HG02642 (cell line): Measurements from ENCODE around the gene TLE2.
"Not testable (repeated sequence)": the region's sequence is repeated elsewhere in the genome, so short reads cannot be mapped to it uniquely, and the experiment has no call there.

ENCODE experiments used
- ATAC-seq: cut with Tn5 transposase; IDR thresholded peaks from one replicate; pipeline ENCODE4 v1.9.1; 2021; ENCODE audit warnings: mild to moderate bottlenecking; ENCODE audit not compliant: unreplicated experiment, poor library complexity

TLE2 gene

DNA sequence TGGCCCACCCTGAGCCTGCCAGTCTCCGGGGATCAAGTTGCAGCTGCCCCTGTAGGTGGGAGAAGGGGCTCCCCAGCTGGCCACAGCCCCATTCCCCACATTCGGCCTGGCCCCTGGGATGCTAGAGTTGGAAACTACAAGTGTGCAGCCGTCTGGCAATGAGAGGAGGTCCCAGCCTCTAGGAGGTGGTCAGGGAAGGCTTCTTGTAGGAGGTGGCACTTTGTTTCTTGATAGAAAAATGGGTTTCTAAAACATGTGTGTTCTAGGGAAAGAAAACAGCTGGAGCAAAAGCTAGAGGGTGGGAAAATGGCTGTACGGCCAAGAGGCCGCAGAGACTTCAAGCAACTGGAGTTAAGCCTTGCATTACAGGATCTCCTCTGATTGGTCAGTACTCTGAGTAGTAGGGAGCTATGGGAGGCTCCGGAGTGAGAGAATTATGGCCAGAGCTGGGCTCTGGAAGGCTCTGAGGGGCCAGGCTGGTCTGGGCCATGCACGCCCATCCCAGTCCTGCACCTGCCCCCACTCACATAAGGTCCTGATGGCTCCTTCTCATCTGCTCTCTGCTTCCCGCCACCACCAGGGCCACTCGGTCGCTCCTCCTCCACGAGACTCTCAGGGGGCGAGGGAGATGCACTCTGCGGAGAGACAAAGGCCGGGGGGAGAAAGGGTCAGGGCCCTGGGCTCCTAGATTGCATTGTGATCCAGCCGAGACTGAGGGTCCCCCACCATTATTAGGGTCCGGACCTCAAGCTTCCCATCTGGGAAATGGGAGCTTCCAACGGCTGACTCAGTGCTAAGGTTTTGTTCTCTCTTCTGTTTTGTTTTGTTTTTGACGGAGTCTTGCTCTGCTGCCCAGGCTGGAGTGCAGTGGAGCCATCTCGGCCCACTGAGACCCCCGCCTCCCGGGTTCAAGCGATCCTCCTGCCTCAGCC lies 13.7 kb downstream of the TLE2 start:
- ATAC-seq = no peak

DNA sequence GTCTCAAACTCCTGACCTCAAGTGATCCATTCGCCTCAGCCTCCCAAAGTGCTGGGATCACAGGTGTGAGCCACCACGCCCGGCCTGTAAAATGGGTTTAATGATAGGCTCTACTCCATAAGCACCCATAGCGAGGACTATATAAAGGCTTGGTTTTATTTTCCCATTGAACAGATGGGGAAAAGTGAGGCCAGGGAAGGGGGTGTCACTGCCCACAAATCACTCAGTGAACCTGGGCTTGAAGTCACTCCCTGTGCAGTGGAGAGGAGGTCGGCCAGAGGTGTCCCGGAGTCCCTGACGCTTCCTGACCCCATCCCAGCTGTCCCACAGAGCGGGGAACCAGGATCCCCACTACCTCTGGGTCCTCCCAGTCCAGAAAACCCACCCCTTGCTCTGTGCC lies 14.9 kb downstream of the TLE2 start:
- ATAC-seq = no peak

DNA sequence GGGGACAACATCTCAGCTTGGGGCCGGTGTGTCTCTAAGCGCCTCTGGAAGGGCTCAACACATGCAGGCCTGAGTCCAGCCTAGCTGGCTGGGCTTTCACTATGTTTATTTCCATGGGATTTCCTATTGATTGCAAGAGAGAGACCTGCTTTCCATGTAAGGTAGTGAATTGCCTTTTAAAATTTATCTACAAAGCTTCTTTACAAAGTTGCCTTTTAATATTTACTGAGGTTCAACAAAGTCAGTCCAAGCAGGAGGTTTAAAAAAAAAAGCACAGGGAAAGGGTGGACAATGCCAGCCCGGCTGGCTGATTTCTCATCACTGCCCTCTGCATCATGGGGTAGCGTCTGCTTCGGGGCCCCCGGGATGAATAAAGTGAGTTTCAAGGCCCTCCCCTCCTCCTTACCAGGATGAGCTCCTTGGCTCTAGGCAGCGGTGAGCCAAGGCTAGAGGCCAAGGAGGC lies 15.8 kb downstream of the TLE2 start:
- no peak for ATAC-seq

DNA sequence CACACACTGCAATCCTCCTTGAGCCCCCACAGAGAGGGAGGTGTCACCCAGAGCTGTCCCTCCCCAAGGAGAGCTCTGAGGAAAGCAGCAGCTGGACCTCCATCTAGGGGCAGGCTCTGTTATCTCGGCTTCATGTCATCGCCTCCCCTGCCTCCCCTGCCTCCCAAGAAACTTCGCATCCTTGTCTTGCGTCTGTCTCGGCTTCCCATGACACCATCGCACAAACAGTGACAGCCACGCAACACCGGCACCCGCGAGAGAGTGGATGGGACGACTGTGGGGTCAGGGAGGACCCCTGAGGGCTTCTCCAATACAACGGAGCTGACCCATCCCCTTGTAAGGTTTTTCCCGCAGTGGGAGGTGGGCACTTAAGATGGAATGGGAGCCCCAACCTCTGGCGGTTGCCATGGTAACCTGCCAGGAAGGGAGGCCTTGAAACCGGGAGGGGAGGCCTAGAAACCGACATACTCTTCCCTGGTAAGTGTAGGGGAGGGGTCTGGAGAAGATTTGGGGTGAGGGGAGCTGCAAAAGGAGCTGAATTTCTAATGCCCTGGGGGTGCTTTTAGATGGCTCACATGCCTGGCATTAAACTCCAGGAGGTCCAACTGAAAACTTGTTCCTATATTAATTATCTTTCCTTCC lies 16.3 kb downstream of the TLE2 start:
- no peak for ATAC-seq

DNA sequence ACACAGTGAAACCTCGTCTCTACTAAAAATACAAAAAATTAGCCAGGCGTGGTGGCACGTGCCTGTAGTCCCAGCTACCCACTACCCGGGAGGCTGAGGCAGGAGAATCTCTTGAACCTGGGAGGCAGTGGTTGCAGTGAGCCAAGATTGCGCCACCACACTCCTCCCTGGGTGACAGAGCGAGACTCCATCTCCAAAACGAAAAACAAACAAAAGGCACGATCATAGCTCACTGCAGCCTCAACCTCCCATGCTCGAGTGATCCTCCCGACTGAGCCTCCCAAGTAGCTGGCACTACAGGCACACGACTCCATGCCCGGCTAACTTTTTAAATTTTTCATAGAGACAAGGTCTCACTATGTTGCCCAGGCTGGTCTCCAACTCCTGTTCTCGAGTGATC lies 17.0 kb downstream of the TLE2 start:
- not testable (repeated sequence) for ATAC-seq

DNA sequence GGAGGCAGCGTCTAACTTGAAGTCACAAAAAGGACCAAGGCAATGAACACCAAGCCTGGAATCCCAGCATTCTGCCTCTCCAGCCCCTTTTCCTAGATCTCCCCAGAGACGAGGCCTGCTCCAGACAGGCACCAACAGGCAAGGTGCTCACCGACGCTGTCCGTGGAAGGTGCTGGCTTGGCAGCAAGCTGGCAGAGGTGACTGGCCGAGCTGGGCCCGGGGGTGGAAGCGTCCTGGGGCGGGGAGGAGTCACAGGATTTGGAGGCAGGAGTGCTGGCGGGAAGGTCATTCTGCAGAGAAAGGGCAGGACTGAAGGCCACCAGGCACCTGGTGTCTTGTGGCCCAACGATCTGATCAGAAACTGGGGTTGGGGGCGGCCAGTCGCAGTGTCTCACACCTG lies 18.2 kb downstream of the TLE2 start:
- ATAC-seq = no peak

DNA sequence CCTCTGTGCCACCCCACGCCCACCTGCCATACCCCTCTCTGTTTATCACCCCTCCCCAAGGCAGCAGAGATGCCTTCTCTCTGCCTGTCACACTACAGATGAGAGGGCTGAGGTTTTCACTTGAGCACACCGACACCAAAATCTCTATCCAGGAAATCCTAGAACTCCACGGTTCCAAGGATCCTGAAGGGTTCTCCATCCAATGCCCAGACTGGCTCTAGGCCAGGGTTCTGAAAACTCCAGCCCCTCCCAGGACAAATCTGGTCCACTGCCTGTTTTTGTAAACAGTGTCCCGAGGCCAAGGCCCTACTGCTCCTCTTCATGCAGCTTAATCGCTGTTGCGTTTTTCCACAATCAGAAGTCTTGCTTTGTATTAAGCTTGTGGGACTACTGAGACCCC lies 20.1 kb downstream of the TLE2 start:
- ATAC-seq = no peak

DNA sequence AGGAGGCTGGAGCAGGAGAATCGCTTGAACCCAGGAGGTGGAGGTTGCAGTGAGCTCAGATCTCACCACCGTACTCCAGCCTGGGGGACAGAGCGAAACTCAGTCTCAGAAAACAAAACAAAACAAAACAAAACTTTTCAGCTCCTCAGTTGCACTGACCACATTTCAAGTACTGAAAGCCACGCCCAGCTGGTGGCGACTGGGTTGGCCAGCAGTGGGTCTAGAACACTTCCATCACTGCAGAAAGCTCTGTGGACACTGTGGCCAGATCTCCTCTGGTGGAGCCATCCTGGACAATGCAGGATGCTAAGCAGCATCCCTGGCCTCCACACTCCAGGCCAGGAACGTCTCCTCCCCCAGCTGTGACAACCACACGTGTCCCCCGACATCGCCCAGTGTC lies 21.1 kb downstream of the TLE2 start:
- no peak for ATAC-seq

DNA sequence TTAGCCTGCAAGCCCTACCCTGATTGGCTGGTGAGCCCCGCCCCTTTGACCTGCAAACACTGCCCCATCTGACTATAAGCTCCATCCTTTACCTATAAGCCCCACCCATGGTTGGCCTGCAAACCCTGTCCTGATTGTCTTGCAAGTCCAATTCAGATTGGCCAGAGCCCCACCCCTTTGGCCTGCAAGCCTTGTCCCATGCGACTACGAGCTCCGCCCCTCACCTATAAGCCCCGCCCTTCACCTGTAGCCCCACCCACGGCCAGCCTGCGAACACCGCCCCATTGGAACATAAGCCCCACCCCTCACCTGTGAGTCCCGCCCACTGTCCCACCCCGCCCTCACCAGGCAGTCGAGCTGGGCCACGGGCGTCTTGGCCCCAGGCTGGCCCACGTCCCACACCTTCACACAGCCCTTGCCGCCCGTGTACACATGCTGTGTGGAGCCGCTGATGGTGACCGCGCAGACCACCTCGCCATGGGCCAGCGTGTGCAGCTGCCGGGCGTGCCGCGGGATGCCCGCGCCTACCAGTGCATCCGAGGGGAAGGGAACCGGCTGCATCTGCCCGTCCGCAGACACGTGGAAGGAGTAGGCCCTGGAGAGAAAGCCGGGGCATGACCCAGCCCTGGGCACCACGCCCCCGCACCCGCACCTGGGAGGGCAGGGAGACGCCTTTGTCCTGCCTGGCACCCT lies 22.9 kb downstream of the TLE2 start:
- no peak for ATAC-seq

DNA sequence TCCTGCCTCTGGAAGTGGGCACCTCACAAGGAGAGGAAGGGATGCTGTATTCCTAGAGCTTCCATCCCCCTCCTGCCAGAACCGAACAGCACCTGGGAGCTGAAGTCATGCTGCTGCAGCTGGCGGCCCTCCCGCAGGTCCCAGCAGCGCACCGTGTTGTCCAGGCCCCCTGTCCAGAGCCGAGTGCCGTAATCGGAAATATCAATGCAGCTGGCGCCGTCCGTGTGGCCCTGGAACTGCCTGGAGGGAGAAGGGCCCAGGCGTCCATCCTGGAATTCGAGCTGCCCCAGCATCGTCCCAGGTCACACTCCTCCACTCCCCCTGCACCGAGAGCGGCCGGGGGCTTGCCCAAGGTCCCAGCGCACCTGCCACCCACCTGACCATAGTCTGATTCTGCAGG lies 23.7 kb downstream of the TLE2 start:
- ATAC-seq = no peak

DNA sequence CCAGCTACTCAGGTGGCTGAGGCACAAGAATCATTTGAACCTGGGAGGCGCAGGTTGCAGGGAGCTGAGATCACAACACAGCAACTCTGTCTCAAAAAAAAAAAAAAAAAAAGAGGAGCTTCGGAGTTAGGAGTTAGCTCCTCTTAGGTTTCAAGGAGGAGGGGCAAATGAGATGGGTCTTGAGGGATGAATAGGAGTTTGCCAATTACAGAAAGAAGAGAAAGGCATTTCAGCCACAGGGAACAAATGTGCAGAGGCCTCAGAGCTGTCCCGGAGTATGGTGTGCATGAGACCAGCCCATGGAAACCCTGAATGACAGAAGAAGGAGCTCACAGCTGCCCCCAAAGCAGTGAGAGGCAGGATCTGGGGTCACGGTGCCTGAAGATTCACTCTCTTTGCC lies 24.6 kb downstream of the TLE2 start:
- ATAC-seq = no peak

DNA sequence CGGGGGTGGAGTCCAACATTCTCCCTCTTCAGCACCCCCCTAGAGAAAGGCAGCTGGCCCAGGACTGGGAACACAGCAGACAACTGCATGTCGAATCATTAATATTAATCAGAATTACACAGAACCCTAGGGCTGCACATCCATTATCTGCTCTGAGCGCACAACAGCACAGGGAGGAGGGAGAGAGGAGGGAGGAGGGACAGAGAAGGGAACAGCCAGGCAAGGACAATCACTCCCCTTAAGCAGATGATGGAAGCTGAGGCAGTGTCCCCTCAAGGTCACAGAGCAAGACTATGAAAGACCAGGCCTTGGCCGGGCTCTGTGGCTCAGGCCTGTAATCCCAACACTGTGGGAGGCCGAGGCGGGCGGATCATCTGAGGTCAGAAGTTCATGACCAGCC lies 26.0 kb downstream of the TLE2 start:
- ATAC-seq = no peak

DNA sequence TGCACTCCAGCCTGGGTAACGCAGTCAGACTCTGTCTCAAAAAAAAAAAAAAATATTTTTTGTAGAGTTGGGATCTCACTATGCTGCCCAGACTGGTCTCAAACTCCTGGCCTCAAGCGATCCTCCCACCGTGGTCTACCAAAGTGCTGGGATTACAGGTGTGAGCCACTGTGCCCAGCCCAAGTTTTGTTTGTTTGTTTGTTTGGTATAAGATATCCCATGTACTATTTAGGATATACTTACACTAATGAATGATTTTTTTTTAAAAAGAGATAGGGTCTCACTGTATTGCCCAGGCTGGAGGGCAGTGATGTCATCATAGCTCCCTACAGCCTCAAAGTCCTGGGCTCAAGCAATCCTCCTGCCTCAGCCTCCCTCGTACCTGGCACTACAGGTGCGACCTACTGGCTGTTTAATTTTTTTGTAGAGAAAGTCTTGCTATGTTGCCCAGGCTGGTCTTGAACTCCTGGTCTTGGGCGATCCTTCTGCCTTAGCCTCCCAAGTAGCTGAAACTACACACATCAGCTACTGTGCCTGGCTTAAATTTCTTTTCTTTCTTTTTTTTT lies 27.8 kb downstream of the TLE2 start:
- no peak for ATAC-seq

DNA sequence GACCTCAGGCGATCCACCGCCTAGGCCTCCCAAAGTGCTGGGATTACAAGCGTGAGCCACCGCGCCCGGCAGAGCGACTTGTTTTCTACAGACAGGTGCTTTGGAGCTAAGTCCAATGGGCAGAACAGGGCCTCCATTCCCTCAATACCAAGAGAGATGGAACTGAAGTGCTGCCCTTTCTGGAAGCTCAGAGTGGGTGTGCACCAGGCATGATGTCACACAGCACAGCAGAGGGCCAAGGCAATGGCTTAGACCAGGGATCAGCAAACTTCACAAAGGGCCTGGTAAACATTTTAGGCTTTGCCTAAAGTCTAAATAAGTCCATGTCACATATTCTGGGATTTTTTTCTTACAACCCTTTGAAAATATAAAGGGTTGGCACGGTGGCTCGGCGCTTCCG lies 30.4 kb downstream of the TLE2 start:
- no peak for ATAC-seq

DNA sequence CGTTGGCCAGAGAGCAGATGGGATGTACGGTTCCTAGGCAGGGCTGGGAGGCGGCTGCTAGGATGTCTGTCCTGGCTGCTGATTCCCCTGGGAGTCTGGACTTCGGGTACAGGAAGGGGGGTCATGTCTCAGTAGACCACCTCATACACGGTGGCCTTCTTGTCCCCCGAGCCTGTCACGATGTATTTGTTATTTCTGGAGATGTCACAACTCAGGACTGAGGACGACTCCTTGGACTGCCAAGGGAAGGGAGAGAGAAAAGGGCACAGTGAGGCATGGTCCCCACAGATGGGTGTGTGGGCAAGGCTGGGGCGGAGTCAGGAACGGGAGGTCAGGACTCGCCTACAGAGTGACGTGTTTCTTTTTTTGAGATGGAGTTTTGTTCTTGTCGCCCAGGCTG lies 31.4 kb downstream of the TLE2 start:
- no peak for ATAC-seq

DNA sequence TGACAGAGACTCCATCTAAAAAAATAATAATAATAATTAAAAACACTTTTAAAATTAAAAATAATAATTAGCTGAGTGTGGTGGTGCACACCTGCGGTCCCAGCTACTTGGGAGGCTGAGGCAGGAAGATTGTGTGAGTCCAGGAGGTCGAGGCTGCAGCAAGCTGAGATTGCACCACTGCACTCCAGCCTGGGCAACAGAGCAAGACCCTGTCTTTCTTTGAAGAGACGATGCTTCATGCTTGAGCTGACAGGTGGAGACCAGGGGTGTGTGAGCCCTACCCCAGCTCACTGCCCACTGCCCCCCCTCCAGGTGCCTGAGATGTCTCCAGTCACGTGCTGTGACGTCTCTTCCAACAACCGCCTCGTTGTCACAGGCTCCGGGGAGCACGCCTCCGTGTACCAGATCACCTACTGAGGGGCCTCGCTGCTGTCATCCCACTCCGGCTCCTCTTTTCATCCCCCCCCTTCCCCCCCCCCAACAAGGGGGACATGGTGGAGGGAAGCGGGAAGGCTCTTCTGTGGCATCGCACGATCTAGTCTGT lies 34.4 kb downstream of the TLE2 start:
- ATAC-seq = no peak

DNA sequence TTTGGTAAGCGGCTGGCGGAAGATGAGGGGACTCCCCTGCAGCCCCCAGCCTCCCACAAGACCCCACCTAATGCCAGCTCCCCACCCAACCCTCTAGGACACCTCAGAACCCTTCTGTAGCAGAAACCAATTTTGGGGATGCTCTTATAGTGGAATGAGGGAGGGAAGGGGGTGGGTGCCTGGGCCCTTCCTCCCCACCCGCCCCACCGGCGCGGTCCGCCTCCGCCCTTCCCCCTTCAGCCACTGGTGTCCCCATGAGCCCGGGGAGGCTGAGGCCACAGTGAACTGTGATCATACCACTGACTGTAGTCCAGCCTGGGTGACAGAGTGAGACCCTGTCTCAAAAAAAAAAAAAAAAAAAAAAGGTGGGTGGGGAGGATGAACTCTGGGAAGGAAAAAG lies 35.5 kb downstream of the TLE2 start:
- no peak for ATAC-seq

DNA sequence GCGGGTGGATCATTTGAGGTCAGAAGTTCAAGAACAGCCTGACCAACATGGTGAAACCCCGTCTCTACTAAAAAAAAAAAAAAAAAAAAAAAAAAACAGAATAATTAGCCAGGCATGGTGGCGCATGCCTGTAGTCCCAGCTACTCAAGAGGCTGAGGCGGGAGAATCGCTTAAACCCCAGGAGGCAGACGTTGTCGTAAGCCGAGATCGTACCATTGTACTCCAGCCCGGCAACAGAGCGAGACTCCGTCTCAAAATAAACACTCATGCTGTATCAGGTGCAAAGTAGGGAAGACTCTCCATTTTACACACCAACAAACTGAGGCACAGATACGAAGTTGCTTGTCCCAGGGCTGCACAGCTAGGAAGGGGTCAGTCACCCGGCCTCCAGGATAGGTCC lies 36.1 kb downstream of the TLE2 start:
- no peak for ATAC-seq

DNA sequence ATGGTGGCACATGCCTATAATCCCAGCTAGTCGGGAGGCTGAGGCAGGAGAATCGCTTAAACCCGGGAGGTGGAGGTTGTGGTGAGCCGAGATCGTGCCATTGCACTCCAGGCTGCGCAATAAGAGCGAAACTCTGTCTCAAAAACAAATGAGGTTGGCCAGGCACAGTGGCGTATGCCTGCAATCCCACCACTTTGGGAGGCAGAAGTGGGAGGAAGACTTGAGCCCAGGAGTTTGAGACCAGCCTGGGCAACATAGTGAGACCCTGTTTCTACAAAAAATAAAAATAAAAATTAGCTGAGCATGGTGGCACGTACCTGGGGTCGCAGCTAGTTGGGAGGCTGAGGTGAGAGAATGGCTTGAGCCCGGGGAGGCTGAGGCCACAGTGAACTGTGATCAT lies 36.7 kb downstream of the TLE2 start:
- not testable (repeated sequence) for ATAC-seq

DNA sequence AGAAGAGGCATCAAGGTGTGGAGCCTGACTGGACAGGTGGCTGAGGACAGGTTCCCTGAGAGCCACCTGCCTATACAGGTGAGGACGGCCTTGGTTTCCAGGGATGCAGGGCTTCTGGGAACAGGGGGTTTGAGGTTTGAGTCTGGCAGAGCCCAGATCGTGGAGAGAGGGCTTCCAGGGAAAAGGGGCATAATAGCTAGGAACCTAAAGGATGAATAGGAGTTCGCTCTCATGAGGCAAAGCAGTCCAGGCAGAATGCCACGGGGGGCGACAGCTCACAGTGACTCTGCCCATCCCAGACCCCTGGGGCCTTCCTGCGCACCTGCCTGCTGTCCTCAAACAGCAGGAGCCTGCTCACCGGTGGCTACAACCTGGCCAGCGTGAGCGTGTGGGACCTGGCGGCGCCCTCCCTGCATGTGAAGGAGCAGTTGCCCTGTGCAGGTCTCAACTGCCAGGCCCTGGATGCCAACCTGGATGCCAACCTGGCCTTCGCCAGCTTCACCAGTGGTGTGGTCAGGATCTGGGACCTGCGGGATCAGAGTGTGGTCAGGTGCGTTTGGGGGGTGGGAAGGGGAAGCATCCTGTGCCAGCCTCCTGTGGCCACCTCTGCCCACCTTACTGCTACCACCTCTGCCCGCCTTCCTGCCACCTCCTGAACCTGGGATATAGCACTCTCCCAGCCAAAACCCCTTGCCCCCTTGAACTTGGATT lies 39.7 kb downstream of the TLE2 start:
- no peak for ATAC-seq
